Measurements from ENCODE around the gene TRIM33.

Gene TRIM33

DNA sequence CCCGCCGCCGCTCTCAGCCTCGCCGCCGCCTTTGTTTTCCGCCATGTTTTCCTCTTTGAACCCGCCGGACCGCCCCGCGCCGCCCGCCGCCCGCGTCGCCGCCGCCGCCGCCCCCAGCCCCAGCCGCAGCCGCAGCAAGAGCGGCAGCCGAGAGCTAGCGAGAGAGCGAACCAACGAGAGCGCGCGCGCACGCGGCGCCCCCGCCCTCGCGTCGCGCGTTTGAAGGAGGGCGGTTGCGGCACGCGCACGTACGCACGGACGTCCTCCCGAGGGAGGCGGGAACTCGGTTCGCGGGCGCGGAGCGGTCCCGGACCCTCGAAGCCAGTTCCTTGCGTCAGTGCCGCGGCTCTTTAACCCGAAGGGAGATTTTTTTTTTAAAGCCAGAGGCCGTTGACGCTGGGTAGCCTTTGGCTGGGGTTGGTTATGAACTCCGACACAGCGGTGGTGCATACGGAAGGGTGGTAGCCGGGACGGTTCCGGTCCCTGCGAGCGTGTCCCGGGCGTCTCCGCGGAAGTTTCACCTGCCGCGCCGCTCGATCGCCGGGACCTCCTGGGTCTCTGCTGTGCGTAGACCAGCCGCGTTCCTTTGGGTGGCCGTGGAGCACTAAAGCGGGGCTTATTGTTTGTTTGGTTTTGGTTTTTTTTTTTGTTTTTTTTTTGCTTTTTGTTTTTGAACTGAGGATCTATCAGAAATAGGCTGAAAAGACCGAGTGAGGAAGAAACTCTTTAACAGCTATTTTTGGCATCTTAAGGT, at the start of gene TRIM33:
Gene TRIM33 (minus strand): TSS at position 172 of the 754 bp plus-strand sequence. CDS start 127 bp downstream, at position 45.
- peak; percentile 95 for DNase-seq

DNA sequence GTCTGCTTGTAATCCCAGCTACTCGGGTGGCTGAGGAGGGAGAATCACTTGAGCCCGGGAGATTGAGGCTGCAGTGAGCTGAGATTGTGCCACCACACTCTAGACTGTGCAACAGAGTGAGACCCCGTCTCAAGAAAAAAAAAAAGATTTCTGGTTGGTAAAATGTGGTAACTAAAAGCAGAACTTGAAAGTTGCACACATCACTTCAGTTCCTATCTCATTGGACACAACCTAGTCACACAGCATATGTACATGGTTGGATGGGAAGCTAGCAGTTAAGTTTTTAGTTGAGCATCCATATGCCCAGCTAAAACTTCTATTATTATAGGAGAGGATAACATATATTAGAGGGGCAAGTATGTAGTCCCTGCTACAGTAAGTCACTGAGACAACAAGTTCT, 48.4 kb upstream of the TRIM33 start:
- peak; percentile 42 for DNase-seq

- peak; percentile 39 for DNase-seq
Measured at GRCh38 chr1:114558544-114558943, 47.5 kb upstream of the TRIM33 start.

GRCh38 chr1:114554577-114554976, 43.6 kb upstream of the TRIM33 start:
- DNase-seq = no peak

GRCh38 chr1:114552106-114552639, 41.2 kb upstream of the TRIM33 start:
- no peak for DNase-seq

DNA sequence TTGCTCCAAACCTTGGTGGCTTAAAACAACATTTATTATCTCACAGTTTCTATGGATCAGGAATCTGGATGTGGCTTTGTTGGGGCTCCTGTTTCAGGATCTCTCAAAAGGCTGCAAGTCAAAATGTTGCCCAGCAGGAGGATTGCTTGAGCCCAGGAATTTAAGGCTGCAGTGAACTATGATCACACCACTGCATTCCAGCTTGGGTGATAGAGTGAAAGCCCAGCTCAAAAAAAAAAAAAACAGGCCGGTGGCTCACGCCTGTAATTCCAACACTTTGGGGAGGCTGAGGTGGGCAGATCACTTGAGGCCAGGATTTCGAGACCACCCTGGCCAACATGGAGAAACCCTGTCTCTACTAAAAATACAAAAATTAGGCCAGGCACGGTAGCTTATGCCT, 40.4 kb upstream of the TRIM33 start:
- DNase-seq = no peak

GRCh38 chr1:114550336-114550735, 39.3 kb upstream of the TRIM33 start:
- DNase-seq = no peak

- DNase-seq = no peak
Measured at GRCh38 chr1:114549137-114549536, 38.1 kb upstream of the TRIM33 start.

DNA sequence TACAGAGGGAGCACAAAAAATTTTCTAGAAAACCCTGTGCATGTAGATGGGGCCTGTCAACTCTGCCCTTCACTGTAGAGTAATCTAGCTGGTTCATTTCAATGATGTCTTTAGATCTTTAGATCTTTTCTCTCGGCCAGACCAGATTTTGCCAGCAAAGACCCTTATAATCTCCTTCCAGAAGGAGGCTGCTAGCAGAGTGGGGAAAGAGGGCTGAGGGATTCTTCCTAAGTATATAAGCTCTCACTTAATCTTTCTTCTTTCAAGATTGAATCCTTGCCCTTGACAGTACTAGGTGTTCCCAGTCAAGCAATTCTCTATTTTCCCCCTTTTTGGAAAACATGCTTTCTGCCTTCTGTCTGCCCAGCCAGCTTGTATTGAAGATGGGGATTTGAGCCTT, 36.1 kb upstream of the TRIM33 start:
- no peak for DNase-seq

- DNase-seq = no peak
Measured at GRCh38 chr1:114545796-114546195, 34.8 kb upstream of the TRIM33 start.

- no peak for DNase-seq
Measured at GRCh38 chr1:114545315-114545714, 34.3 kb upstream of the TRIM33 start.

DNA sequence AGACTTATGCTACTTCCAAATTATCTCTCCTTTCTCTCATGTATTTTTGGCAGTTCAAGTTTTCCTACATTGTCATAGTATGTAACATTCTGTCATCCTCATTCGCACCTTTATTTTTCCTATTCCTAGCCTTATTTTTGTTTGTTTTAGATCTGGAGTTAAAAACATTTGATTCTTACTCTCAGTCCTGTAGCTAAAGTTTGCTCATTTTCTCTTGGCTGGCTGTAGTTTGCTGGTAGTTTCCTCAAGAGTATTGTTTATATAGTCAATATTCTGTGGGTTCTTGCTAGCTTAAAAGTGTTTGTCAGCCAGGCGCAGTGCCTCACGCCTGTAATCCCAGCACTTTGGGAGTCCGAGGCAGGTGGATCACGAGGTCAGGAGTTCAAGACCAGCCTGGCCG, 29.8 kb upstream of the TRIM33 start:
- no peak for DNase-seq

DNA sequence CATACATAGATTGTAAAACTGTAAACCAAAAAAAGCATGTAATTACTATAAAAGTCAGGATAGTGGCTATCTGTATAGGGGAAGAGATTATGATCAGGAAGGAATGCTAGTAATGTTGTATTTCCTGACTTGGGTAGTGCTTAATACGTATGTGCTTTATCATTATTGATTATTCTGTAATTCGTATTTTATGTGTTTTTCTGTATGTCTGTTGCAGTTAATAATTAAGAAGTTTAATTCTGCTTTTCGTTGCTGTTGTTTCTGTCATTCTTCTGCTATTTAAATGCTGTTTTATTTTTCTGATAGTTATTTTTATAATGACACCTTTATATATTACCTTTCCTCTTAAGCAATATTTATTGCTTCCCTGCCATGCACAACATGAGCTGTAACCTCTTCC, 29.3 kb upstream of the TRIM33 start:
- DNase-seq = no peak

DNA sequence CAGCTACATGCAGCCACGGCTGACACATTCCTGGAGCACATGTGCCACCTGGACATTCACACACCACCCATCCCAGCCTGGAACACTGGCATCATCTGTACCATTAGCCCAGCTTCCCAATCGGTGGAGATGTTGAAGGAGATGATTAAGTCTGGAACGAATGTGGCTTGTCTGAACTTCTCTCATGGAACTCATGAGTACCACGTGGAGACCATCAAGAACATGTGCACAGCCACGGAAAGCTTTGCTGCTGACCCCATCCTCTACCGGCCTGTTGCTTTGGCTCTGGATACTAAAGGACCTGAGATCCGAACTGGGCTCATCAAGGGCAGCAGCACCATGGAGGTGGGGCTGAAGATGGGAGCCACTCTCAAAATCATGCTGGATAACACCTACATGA, 25.0 kb upstream of the TRIM33 start:
- no peak for DNase-seq

DNA sequence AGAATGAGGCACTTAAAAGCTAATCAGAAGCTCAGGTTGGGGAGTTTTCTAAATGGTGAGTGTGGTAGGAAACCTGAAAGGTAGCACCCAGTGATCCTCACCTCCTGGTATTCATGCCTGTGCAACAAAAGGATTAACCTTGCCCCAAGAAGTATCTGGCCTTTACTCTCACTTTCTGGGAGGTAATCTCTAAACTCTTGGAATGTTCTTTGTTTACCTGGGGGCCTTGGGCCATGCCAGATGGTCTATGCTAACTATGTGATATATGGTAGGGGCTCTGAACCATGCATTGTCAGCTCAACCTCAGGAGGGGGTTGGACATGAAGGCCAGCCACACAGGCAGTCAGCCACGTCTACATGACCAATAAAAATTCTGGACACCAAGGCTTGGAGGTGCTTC, 24.4 kb upstream of the TRIM33 start:
- no peak for DNase-seq

GRCh38 chr1:114531094-114531493, 20.1 kb upstream of the TRIM33 start:
- DNase-seq = no peak

DNA sequence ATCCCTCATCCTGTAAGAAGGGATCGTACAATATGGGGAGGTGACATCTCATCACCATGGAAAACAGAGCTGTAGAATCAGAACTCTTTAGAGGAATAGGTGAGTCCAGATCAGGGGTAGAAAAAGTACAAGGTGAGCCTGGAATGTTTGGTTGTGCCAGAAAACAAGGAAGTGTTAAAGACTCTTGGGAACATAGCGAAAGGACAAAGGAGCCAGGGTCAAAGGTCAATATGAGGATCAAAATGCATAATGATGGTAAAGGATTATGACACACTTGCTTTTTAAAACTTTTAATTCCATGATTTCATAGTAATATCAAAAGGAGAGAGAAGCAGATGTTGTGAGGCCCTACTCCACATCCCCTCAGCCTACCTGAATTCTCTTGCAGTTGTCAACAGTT, 19.2 kb upstream of the TRIM33 start:
- no peak for DNase-seq

GRCh38 chr1:114524944-114525343, 13.9 kb upstream of the TRIM33 start:
- DNase-seq = no peak

DNA sequence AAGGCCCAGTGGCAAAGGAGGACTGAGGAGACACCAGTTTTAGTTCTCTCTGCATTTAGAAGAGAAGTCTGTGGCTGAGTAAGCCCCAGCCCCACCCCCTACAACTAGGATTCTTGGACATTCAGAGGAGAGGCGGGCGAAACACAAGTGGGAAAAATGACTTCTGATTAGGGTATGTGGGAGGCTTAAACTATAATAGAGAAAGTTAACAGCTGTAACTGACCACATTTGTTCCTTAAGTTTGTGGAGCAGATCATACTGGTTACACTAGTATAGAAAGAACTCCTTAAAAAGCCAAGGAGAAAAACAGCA, 11.2 kb upstream of the TRIM33 start:
- DNase-seq = no peak

DNA sequence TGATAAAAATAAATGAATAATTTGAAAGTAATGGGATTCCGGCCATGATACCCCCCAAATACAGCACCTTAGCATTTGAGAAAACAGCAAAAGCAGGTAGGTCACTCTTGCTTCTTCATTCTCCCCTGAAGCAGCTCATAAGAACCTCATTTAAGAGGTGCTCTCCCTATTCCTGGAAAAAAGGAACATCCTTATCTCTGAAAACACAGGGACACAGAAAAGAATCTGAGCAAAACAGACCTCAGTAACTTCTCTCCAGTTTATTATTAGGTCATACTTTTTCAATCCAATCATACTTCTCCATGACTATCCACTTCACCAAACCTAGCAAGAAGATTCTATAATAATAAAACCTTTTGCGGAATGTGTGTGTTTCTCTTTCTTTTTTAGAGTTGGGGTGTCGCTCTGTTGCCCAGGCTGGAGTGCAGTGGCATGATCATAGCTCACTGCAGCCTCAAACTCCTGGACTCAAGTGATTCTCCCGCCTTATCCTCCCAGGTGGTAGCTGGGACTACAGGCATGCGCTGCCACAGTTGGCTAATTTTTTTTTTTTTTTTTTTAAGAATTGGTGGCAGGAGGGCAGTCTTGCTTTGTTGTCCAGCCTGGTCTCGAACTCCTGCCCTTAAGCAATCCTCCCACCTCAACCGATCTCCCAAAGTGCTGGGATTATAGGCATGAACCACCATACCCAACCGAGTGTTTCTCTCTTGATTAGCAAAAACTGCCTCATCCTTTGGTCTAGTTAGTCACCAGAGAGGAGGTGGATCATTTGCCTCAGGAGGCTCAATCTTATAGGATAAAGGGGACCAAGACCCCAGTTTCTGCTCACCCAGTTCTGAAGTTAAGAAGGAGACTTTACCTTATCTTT, 10.6 kb upstream of the TRIM33 start:
- DNase-seq = no peak

DNA sequence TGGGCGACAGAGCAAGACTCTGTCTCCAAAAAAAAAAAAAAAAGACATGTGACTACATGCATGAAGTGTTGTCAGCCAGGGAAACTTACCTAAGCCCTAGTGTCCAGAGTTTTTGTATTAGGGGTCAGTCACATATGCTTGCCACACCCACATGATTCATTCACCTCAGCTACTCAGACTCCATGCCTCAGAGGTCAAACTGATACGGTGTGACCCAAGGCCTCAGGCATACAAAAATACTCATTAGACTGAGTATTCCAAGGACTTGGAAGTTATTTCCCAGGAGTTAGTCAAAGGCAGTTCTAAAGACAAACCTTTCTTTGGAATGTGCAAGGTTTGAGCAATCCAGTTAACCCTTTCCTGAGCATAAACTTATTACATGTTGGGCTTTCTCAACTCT, 6.3 kb upstream of the TRIM33 start:
- no peak for DNase-seq

GRCh38 chr1:114512595-114513280, 1.7 kb upstream of the TRIM33 start:
- no peak for DNase-seq

GRCh38 chr1:114510274-114511031, 550 bp downstream of the TRIM33 start:
- peak; percentile 8 for DNase-seq
